ENCODE measurements around the gene LDLRAD3.

Gene LDLRAD3

DNA sequence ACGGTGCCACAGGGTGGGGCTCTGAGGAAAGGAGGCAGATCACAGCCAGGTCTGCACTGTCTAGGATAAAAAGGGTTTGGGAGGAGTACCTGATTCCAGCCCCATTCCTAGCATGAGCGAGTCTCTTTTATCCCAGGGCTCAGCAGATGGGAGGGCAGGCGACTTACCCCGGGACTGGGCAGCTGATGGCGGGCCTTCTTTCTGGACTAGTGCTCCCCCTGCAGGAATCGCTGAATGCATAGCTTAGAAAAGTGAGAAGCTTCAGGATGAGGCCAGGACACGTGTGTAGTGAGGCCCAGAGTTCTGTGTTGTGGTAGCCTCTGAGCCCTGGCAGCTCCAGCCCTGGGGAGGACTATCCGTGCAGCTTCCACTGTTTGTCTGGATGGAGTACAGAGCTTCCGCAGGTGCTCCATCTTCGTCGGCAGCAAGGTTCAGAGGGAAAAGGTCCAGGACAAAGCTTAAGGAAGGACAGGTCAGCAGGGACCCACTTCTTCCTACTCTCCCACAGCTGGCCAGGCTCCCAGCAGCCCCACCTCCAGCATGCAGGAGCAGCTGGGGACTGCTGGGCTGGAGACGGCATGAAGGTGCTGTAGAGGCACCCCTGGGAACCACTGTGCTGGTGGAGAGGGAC is 315.0 kb downstream of the LDLRAD3 start:
- no peak for DNase-seq

DNA sequence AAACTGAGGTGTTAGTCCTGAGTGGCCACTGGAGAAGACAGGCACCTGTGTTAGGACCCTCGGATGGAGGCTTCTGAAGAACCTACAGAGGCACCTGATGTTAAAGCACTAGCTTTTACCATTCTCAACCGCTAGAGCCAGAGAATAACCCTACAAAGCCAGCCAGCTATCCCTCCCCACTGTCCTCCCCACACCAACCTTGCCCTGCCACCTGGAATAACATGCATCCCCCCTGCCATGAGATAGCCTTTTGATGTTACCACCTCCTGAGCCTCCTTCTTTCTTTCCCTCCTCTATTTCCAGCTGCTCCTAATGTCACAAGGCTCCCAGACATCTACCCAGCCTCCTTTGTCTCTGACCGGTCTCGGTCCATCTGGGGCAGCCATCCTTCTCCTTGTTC is 317.2 kb downstream of the LDLRAD3 start:
- DNase-seq = no peak

DNA sequence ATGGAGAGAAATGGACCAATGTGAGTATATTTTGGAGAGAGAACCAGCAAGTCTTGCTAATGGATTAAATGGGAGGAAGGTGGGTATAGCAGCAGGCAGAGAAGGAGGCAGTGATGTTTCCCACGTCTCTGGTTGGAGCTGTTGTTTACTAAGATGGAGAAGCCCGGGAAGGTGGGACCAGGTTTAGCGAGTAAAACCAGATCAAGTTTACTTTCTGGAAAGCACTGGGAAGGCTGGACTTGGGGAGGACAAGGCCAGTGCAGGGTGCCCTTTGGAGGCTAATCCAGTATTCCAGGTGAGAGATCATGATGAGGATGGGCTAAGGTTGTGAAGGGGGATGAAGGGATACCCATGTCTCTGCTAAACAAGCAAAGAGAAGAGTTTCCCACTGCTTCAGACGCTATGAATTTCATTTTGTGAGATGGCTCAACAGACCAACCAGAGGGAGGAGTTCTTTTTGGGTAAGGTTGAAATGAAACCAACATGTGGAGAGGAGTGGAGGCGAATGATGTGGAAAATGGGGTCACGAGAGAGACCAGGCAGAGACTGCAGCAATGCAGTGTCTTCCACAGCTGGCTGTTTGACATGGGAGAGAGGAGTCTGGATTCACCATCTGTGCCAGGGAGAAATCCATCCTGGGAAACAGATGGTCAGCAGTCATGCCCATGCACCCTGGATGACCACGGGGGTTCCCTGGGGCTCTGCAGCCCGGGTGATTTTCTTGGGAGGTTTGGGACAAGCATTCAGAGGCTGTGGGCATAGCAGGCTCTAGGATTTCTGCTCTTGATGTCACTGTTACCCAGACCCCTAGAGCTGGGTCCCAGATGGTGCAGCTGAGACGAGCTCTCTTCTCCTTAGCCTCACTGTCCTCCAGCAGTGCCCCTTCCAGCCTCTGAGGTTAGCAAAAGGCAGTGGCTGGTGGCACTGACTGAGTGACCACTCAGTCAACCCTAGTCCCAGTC is 320.4 kb downstream of the LDLRAD3 start:
- no peak for DNase-seq

DNA sequence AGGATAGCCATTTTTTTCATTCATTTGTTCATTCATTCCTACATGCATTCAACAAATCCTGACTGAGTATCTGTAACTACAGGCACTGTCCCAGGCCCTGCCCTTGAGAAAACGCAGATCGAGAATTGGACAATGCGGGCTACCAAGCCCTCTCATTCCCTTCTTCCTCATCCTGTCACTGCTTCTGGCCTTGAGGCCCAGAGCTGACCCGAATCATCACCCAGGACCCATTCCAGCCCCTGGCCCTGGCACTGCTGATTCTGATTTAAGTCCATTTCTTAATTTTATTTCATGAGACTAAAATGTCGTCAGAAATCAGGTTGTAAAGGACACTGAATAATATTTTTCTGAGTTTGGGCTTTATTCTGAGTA is 321.1 kb downstream of the LDLRAD3 start:
- no peak for DNase-seq

DNA sequence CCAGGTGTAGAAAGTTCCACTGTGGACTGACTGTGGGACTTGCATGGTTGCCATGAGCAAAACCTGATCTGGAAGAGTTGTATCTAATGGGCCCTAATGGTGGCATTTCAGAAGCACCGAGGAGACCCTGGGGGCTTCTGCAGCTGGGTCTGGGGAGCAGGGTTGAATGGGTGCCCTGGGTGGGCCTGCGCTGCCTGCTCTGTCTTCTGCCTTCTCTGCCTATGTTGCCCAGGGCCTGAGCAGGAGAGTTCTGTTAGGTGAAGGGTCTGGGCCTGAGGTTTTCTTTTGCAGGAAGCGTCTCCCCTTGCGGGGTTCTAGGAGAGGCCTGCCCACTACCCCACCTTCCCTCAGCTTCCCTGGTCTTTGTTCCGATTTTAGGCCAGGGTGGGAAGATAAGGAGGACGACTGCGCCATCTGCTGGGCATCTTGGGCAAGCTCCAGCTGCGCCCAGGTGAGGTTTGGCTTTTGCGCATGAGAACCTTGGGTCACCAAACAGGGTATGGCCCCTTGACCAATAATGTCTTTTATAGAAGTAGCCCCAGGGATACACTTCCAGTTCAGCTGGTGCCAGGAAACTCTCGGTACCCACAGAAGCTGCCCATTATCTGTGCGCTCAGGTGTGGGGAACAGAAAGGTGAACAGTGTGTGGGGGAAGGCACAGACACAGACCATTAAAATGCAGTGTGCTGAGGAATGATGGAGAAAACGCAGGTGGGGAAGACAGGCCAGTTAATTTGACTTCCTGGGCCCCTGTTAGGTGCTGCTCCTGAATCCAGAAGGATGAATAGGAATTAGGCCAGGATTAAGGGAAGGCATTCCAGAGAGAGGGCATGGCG is 322.1 kb downstream of the LDLRAD3 start:
- no peak for DNase-seq

DNA sequence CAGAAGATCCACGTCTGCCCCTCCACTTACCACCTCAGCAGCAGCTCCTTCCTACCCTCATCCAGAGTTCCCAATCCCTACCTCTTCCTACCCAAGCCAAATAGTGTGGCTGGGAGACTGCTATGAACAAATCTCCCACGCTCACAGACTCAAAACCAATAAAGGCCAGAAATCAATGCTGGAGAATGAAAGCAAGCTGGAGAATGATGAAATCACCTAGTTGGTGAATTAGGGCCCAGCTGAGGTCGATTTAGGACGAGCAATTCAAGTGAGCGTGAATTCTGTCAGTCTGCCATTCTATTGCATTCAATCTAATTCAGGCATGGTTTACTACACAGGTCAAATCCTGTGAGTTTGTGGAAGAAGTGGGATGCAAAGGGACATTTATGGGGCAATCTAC is 322.9 kb downstream of the LDLRAD3 start:
- DNase-seq = no peak

DNA sequence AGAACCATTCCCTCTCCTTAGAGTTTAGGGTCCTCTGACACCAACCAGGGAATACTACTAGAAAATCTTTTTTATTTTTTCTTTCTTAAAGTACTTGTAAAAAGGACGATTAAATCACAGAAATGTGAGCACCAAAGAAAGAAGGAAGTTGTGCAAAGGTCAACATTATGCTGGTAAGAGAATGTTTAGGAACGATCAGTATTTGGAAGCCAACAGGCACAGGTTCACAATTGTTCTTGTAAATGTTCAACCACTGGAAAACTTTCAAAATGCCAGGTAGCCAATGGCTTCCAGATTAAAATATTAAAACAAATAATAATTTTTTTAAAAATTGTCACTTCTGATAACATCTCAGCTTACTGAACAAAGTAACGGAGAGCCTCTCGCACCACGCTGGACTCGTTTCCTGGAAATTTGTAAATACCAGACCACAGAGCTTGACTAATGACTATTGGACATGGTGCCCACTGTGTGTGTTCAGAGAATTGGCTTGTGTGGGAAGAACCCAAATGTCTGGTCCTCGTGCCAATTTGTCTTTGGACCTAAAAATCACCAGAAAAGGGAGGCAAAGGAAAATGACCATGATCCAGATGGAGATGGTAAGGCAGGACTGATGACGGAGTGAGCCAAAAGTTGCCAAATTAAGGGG is 324.6 kb downstream of the LDLRAD3 start:
- no peak for DNase-seq

DNA sequence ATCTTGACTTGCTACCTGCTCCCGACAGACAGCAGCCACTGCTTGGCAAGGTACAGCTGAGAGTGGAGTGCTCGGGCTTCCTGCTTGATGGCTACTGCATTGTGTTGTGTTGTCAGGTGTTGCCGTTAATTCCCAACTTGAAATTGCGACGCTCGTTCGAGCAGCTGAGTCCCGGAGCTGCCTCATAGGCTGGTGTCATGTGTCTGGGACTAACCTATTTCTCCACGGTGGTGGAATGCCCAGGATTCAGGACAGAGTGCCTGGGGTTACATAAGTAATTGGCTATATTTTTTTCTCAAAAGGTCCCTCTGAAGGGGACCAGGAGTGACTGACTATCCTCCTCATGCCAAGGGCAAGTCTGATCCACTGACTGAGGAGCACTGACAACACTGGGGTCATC is 326.8 kb downstream of the LDLRAD3 start:
- no peak for DNase-seq

DNA sequence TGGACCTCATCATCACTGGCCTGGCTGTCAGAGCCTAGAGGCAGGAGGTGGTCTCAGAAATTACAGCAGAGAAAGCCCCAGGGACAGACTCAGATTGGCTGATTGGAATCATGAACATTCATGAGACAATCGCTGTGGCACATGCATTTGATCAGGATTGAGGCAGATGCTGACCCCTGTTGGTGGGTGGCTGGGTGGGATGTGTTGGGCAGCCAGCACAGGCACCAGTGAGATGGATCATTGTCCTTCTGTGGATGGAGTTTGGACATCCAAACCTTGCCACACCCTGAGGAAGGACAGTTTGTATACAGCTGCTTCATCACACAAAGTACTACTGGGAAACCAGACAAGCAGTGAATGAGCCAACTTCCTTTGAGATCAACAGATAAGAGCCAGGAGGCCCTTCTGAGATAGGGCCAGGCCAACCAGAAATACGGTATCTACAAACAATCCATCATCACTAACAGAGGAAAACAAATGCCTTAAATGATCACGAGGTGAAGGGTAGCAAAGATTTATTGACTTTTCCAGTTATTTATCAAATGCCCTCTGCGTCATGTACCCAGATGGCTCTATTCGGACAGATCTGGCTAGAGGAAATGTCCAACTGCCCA is 328.0 kb downstream of the LDLRAD3 start:
- DNase-seq = no peak

DNA sequence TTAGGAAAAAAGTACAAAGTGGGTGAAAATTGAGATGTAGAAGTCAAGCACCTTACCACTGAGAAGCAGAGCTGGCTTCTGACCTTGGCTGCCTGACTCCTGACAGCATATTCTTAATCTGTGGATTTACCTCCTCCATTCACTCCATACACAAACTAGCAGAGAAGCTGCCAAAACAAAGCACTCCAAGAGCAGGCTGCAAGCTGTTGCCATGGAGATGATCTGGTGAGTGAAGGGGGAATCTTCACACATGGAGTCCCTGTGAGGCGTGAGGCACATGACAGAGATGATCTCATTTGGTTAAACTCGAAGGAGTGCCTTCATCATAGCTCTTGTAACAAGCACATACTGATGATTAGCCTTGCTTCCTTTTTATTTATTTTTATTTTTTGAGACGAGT is 329.2 kb downstream of the LDLRAD3 start:
- DNase-seq = no peak

DNA sequence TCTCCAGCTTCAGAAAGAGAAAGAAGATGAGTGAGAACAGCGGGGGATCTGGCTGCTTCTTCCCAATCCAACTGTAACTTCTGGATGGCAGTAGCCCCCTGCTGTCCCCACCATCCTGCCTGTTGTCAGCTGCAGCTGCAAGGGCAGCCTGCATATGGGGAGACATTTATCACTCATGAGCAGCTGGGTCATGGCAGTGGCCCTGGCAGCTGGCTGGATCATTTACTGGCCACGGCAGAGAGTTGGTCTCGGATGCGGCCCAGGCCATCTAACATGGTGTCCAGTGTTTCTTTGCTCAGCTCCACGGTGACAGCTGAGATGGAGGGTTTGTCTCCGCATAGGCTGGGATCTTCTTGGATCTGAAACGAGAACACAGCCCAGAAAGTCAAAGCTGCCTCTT is 330.6 kb downstream of the LDLRAD3 start:
- no peak for DNase-seq

DNA sequence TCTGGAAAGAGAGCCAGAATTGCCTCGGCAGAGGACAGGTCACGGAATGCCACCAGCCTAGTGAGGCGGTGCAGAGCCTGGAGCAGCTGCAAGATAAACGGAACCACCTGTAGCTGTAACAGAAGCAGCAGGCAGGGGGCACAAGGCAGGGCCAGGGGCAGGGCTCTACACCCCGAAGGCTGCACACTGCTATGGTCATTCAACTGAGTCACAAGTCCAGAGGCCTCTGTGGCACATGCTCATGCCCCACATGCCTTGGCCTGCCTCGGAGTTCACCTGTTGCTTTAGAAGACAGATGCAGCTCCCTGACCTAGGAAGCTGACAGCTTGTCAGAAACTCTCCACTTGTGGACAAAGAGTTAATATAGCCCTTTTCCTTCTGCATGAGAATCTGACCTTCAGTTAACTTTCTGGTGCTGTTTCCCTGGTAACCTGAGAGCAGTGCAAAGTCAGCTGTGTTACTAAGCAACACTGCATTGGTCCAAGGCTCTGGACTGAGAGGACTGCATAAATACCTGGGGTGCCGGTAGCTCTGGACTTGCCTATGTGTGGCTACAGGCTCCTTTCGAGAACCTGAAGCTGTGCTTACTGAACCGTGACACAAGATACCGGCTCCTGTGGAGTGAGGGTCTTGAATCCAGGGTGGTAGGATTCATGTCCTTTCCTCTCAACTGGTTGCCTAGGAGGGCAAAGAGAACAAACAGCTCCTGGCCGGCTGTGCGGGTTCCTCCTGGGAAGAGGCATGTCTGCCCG is 334.8 kb downstream of the LDLRAD3 start:
- no peak for DNase-seq

DNA sequence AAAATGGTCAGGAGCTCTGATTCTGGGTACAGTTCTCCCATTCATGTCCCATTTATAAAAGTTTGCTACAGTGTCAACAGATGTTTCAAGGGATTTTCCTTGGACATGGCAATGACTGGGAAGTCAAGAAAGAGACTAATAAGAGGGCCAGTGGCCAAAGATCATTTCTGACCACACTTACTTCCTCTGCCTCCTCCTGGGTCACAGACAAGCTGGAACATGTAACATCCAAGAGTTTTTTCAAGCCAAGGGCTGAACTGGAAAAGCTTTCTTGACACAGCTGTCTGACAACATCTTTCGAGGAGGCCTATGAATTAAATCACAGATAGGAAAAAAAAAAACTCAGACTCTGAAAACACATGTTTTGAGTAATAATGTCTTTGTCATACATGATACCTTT is 336.7 kb downstream of the LDLRAD3 start:
- no peak for DNase-seq
